22Rv1 (cell line): ENCODE data around the gene SYNE1.

Experiments used
- H3K27ac ChIP-seq: fragments of 450-650 bp; 2 replicates; pipeline ENCODE4 v1.5.1; 2017
- ZFX ChIP-seq: fragments of 450-650 bp; IDR thresholded peaks from 2 replicates; pipeline ENCODE4 v1.6.1; 2017; ENCODE audit warnings: antibody characterized with exemption, borderline replicate concordance
- TF ChIP-seq, protein P1 (sequence below): fragments of 450-650 bp; IDR thresholded peaks from 2 replicates; pipeline ENCODE4 v1.5.1; 2017; ENCODE audit warnings: mild to moderate bottlenecking

Gene SYNE1

DNA sequence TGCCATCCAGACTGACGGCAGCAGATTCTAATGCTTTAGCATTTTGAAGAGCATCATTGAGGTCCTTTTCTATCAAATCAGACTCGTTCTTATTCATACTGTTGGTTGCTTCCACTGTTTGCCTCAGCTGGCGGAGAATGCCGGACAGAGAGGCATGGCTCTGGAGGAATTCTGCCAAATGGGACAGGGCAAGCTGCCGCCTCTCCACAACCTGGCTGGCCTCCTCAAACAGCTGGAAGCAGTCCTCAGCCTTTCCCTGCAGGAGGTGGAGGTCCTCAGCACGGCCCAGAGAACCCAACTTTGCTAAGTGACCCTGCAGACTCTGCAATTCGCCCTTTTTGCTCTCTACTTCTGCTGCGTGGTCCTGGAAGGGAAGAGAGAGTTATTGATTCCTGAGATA is 220.5 kb downstream of the SYNE1 start:
- no peak for TF ChIP-seq ZFX
- TF ChIP-seq, protein P1, sequence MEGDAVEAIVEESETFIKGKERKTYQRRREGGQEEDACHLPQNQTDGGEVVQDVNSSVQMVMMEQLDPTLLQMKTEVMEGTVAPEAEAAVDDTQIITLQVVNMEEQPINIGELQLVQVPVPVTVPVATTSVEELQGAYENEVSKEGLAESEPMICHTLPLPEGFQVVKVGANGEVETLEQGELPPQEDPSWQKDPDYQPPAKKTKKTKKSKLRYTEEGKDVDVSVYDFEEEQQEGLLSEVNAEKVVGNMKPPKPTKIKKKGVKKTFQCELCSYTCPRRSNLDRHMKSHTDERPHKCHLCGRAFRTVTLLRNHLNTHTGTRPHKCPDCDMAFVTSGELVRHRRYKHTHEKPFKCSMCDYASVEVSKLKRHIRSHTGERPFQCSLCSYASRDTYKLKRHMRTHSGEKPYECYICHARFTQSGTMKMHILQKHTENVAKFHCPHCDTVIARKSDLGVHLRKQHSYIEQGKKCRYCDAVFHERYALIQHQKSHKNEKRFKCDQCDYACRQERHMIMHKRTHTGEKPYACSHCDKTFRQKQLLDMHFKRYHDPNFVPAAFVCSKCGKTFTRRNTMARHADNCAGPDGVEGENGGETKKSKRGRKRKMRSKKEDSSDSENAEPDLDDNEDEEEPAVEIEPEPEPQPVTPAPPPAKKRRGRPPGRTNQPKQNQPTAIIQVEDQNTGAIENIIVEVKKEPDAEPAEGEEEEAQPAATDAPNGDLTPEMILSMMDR, result no peak
- no peak overlapping the region for H3K27ac ChIP-seq

DNA sequence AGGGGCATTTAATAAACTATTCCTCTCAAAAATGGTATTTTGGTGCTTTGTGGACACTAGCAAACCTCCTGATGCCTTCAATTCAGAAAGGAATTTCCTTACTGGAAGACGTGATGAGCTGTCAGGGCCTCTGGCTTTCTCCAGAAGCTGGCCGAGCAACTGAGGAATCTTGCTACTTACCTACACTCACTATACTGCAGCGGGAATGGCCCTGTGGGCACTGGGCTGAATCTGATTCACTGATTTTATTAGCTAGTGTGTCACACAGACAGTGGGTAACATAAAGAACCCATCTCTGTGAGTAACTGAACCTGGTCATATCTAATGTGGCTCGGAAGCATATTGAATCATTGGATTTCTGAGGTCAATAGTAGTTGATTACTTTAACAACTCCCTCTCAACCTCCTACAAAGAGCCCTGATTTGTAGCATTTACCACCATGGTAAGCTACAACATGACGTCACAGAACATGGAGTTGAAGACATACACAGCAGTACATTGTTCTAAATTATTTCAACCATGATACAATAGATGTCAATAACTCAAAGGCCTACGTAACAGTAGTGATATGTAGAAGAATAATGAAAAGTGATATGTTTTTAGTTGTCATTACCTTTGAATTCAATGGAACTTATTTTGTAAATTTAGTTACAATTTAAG is 232.1 kb downstream of the SYNE1 start:
- no peak overlapping the region for H3K27ac ChIP-seq
- TF ChIP-seq, protein P1, result no peak

- H3K27ac ChIP-seq, result no peak overlapping the region
- TF ChIP-seq ZFX, result no peak
- TF ChIP-seq, protein P1, result no peak
Observed at GRCh38 chr6:152404086-152404857, 232.9 kb downstream of the SYNE1 start.

DNA sequence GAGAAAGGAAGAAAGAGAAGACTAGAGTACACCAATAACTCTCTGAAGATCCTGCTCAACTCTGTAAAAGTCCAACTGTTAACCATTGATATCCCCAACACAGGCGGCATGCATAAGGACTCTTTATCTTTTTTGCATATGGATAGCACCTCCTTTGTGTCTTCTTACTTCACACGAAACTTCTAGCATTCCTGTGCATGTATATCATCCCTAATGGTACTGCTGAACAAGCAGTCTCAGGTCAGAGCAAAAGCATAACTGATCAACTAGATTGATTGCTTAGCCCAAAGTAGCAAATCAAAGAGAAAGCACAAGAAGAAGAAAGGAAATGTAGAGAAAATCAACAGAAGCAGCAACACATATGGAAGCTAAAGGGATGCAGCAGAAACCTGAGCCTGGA is 234.4 kb downstream of the SYNE1 start:
- no peak for TF ChIP-seq ZFX
- TF ChIP-seq, protein P1, result no peak
- no peak overlapping the region for H3K27ac ChIP-seq

GRCh38 chr6:152401978-152402377 is 235.2 kb downstream of the SYNE1 start:
- no peak overlapping the region for H3K27ac ChIP-seq
- TF ChIP-seq, protein P1, result no peak
- TF ChIP-seq ZFX, result no peak

GRCh38 chr6:152399399-152399798 is 237.8 kb downstream of the SYNE1 start:
- no peak for TF ChIP-seq ZFX
- TF ChIP-seq, protein P1, result no peak
- no peak overlapping the region for H3K27ac ChIP-seq

DNA sequence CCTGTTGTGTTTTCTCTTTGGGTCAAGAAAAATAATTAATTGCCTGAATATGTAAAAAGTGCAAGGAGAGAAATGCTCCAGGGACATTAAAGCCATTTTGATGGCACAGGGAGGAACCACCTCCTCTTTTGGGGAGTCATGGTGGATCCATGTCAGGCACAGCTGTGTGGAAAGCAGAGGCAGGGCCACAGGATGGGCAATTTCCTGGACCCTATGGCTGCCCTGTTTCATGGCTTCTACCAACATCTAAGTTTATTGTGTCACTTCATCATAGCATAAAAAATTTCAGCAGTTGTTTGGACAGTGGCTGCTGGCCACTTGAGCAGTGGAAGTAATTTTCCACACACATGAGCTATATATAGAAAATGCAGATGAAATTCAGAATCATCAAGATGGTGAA is 238.2 kb downstream of the SYNE1 start:
- H3K27ac ChIP-seq, result no peak overlapping the region
- TF ChIP-seq, protein P1, result no peak
- TF ChIP-seq ZFX, result no peak
